Astrocyte (in vitro differentiated cells and primary cell): ENCODE measurements around the gene PRSS53. TPM values are rescaled to one million over a fixed set of nuclear protein-coding genes. Genes with fewer than 3 reads are reported as not detected.

ENCODE experiments used
- DNase-seq: peaks from one replicate; pipeline ENCODE4 v3.0.0-alpha.2; 2010; ENCODE audit warnings: low read depth
- FAIRE-seq: peaks from 2 replicates; lab custom pipeline; 2011; peaks lifted over from hg19 to GRCh38; lab: Jason Lieb, UNC
- H2AFZ ChIP-seq: 2 replicates; pipeline ENCODE4 v1.6.0; 2012; ENCODE audit warnings: low read depth, low read length, inconsistent platforms
- H3K27ac ChIP-seq: 2 replicates; pipeline ENCODE4 v1.5.1; 2011; ENCODE audit warnings: low read depth, low read length, inconsistent platforms
- H3K27me3 ChIP-seq: 2 replicates; pipeline ENCODE4 v1.6.0; 2011; ENCODE audit warnings: low read length, inconsistent platforms; ENCODE audit not compliant: insufficient read depth
- H3K36me3 ChIP-seq: 2 replicates; pipeline ENCODE4 v1.5.1; 2011; ENCODE audit warnings: low read length, inconsistent platforms; ENCODE audit not compliant: insufficient read depth
- H3K4me1 ChIP-seq: 2 replicates; pipeline ENCODE4 v1.5.1; 2011; ENCODE audit warnings: low read length, inconsistent platforms; ENCODE audit not compliant: insufficient read depth
- H3K4me2 ChIP-seq: 2 replicates; pipeline ENCODE4 v1.6.0; 2012; ENCODE audit warnings: low read length, inconsistent platforms
- H3K4me3 ChIP-seq: 2 replicates; pipeline ENCODE4 v1.5.1; 2011; ENCODE audit warnings: low read depth, mild to moderate bottlenecking, low read length, inconsistent platforms; ENCODE audit not compliant: insufficient read depth
- H3K79me2 ChIP-seq: 2 replicates; pipeline ENCODE4 v1.6.0; 2012; ENCODE audit warnings: mild to moderate bottlenecking, low read length, inconsistent platforms; ENCODE audit not compliant: insufficient read depth
- H3K9ac ChIP-seq: 2 replicates; pipeline ENCODE4 v1.6.0; 2012; ENCODE audit warnings: mild to moderate bottlenecking, low read length, inconsistent platforms
- H3K9me3 ChIP-seq: 2 replicates; pipeline ENCODE4 v1.5.1; 2012; ENCODE audit warnings: low read depth, mild to moderate bottlenecking, low read length, inconsistent platforms; ENCODE audit not compliant: insufficient read depth
- H4K20me1 ChIP-seq: 2 replicates; pipeline ENCODE4 v1.6.0; 2012; ENCODE audit warnings: low read length, inconsistent platforms; ENCODE audit not compliant: insufficient read depth
- H3K27ac Mint-ChIP-seq: one replicate; pipeline ENCODE4 v1.8.0; 2021; ENCODE audit warnings: mild to moderate bottlenecking, mixed read lengths; ENCODE audit not compliant: unreplicated experiment
- H3K27me3 Mint-ChIP-seq: one replicate; pipeline ENCODE4 v1.8.0; 2021; ENCODE audit warnings: low read depth, mixed read lengths; ENCODE audit not compliant: unreplicated experiment
- H3K36me3 Mint-ChIP-seq: one replicate; pipeline ENCODE4 v1.8.0; 2021; ENCODE audit warnings: low read depth, mixed read lengths; ENCODE audit not compliant: unreplicated experiment
- H3K4me1 Mint-ChIP-seq: one replicate; pipeline ENCODE4 v1.8.0; 2021; ENCODE audit warnings: low read depth, mixed read lengths; ENCODE audit not compliant: unreplicated experiment
- H3K4me3 Mint-ChIP-seq: one replicate; pipeline ENCODE4 v1.8.0; 2021; ENCODE audit warnings: mild to moderate bottlenecking, moderate library complexity, mixed read lengths; ENCODE audit not compliant: unreplicated experiment
- H3K9me3 Mint-ChIP-seq: one replicate; pipeline ENCODE4 v1.8.0; 2021; ENCODE audit warnings: mild to moderate bottlenecking, mixed read lengths; ENCODE audit not compliant: unreplicated experiment
- CTCF ChIP-seq: IDR thresholded peaks from 2 replicates; pipeline ENCODE4 v1.5.1; 2011; ENCODE audit warnings: low read depth, mild to moderate bottlenecking, inconsistent platforms, low read length, moderate library complexity; ENCODE audit not compliant: insufficient read depth
- EZH2 ChIP-seq: IDR thresholded peaks from 2 replicates; pipeline ENCODE4 v1.6.1; 2012; ENCODE audit warnings: mild to moderate bottlenecking, low read length, inconsistent platforms; ENCODE audit not compliant: insufficient read depth
- total RNA-seq: library from RNA; stranded (reverse); gene quantifications from 2 replicates; pipeline ENCODE4 v1.2.1, GENCODE V29; 2021

The PRSS53 gene
- total RNA-seq, 1 donor from 2014 or later, result 7.1 TPM

- Histone ChIP-seq H3K36me3 (peaks cover 11% of the 10 kb centered on the region), H3K79me2 (no peaks in the 10 kb centered on the region), H3K4me2 (no peak overlapping the region), H3K27ac (no peak overlapping the region), H3K4me3 (no peak overlapping the region), H3K27me3 (no peaks in the 10 kb centered on the region), H3K9me3 (no peaks in the 10 kb centered on the region), H3K9ac (no peak overlapping the region), H3K4me1 (no peaks in the 10 kb centered on the region), H2AFZ (no peak overlapping the region), H4K20me1 (peaks cover 8% of the 10 kb centered on the region)
- TF ChIP-seq CTCF (no peak), EZH2 (no peak)
- Mint-ChIP-seq H3K4me1 (no peaks in the 10 kb centered on the region), H3K9me3 (no peaks in the 10 kb centered on the region), H3K27me3 (no peaks in the 10 kb centered on the region), H3K4me3 (no peak overlapping the region), H3K36me3 (peaks cover 16% of the 10 kb centered on the region), H3K27ac (no peak overlapping the region)
- DNase-seq (no peak), FAIRE-seq (no peak)
Observed at GRCh38 chr16:31043898-31044481, 44.8 kb downstream of the PRSS53 start.

- Mint-ChIP-seq H3K27ac (no peak overlapping the region), H3K27me3 (no peaks in the 10 kb centered on the region), H3K4me3 (no peak overlapping the region), H3K9me3 (no peaks in the 10 kb centered on the region), H3K4me1 (no peaks in the 10 kb centered on the region), H3K36me3 (peaks cover 20% of the 10 kb centered on the region)
- peaks cover 8% of the 10 kb centered on the region for H4K20me1 ChIP-seq
- H3K9ac ChIP-seq, result no peak overlapping the region
- no peak for FAIRE-seq
- no peak overlapping the region for H3K4me2 ChIP-seq
- no peak overlapping the region for H3K4me3 ChIP-seq
- H3K79me2 ChIP-seq, result no peaks in the 10 kb centered on the region
- DNase-seq, result no peak
- H3K9me3 ChIP-seq, result no peaks in the 10 kb centered on the region
- no peak overlapping the region for H3K27ac ChIP-seq
- peaks cover 11% of the 10 kb centered on the region for H3K36me3 ChIP-seq
- no peaks in the 10 kb centered on the region for H3K27me3 ChIP-seq
- TF ChIP-seq EZH2 (no peak), CTCF (no peak)
- no peaks in the 10 kb centered on the region for H3K4me1 ChIP-seq
- no peak overlapping the region for H2AFZ ChIP-seq
Observed at GRCh38 chr16:31043352-31043751, 45.4 kb downstream of the PRSS53 start.

DNA sequence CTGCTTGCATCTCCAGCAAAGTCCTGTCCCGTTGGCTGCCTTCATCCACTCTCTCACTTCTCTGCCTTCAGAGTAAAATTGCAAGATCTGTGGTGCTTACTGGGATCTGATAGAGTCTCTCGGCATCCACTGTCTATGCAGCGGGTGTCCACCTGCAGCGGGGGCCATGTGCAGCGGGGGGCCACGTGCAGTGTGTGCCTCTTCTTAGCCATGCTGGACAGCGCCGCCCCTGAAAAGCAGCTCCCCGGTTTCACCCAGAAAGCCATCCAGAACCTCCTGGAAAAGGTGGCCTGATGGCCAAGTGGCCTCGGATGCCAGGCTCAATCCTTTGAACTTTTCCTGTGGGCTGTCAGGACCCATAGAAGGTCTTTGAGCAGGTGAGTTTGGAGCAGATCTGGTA, 45.9 kb downstream of the PRSS53 start:
- Mint-ChIP-seq H3K4me1 (no peaks in the 10 kb centered on the region), H3K27ac (no peak overlapping the region), H3K27me3 (no peaks in the 10 kb centered on the region), H3K36me3 (peaks cover 21% of the 10 kb centered on the region), H3K4me3 (no peak overlapping the region), H3K9me3 (no peaks in the 10 kb centered on the region)
- Histone ChIP-seq H3K4me1 (no peaks in the 10 kb centered on the region), H3K27me3 (no peaks in the 10 kb centered on the region), H3K9ac (no peak overlapping the region), H3K27ac (no peak overlapping the region), H3K4me2 (no peak overlapping the region), H3K4me3 (no peak overlapping the region), H2AFZ (no peak overlapping the region), H4K20me1 (peaks cover 8% of the 10 kb centered on the region), H3K9me3 (no peaks in the 10 kb centered on the region), H3K79me2 (no peaks in the 10 kb centered on the region), H3K36me3 (peaks cover 11% of the 10 kb centered on the region)
- no peak for FAIRE-seq
- no peak for DNase-seq
- TF ChIP-seq EZH2 (no peak), CTCF (no peak)
